NCI-H774 (cell line): Measurements from ENCODE around the gene CD47.

Source experiments
- DNase-seq: peaks from one replicate; lab custom pipeline; 2025; lab: John Stamatoyannopoulos, UW

Gene CD47

DNA sequence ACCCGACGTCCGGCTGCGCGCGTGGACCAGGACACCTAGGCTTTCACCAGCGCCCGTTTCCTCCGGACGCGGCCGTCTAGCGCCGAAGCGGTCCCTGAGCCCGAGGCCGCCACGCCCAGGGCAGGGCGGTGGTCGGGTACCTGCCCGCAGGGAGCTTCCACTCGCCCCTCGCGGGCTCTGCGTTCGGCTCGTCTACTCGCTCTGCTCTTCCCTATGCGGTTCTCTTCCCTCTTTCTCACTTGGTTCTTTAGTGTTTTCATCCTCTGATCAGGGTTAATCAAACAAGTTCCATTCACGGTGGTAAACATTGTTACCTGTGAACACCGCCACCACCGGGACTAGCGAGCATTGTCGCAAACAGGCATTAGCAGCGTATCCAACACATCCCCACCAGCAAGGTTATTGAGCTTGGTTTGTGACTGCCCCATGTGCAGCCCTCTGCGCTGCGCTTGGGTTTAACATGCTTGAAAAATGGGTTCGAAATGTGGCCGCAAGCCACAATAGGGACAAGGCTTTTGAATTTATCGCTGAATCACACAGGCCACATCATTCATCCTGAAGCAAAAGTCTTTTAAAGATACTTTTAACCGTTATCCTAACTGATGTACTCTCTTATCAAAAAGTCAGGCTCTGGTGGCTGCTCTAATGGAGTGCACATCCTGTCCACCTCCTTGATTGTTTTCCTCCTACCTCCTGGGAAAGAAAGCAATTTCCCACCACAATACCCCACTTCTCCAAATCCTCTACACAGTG, 843 bp upstream of the CD47 start:
- peak; percentile 0 for DNase-seq

DNA sequence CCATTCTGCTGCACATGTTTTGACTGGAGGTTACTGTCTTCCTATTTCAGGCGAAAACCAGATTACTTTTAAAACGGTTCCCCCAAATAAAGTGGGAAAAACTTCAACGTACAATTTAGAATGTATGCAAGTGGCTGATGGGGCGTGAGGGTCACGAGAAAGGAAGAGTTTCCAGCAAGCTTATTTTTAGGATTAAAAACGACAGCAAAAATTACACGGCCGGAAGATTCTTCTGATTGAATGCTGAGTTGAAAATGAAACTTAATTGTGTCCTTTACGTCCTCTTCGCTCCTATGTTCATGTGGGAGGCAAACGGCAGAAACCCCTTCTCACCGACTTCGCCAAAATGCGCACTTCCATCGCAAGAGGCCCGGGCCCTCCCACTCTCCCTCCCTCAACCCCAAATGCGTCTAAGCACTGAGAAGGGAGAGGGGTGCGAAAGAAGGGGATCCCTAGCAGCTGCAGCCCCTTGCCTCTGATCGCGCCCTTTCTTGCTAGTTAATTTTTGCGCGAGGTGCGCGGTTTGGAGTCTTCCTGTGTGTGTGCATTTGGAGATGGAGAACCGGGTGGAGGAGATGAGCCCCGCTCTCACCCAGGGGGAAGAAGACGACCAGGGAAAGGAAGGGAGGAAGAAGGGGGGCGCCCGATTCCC, 656 bp downstream of the CD47 start:
- peak; percentile 30 for DNase-seq

DNA sequence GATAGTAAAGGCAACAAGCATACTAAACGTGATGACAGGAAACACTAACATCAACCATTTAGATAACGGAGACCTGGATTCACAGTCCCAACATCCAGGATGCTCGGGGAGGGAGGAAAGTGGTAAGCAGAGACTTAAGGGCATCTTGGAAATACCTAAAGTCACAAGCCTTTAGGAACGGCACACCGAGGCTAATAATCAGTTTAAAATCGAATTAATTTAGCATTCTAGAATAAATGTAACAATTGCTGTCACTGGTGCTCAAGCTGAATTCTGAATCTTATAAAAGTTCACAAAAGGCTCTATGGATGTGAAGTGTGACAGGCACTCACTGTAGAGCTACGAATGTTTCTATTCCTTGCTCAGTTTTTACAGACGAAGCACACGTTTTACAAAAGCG, 1.3 kb downstream of the CD47 start:
- no peak for DNase-seq

DNA sequence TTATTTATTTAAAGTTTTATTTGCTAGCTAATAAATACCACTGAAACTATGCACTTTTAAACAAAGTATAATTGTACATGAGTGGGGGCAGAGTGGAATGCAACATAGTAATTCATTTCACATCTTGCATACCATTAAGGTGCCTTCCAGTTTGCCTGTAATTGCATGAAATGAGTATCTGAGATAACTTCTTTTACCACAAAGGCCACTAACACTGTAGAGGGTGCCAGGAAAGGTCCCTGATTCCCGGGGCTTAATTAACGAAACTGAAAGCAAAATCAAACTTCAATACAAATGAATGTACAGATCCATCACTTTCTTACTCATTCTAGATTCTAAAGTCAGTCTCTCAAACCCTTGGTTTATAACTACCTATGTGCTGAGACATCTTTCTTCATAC, 2.1 kb downstream of the CD47 start:
- no peak for DNase-seq

DNA sequence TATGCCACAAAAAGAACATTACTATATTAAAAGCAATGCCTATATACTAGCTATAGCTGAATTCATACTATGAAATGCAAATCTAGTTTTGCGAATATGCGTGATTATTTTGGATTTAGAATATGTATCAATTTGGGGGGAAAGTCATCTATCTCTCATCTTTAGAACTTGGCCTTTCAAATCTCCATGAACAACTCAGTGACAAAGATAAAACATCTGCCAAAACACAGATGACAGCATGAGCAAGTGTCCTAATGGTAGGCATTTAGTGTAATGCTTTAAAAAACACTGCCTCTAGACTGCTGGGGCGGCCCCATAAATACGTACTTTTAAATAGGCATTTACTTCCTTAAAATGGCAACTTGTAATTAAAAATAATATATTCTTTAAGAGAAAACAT, 2.7 kb downstream of the CD47 start:
- no peak for DNase-seq

DNA sequence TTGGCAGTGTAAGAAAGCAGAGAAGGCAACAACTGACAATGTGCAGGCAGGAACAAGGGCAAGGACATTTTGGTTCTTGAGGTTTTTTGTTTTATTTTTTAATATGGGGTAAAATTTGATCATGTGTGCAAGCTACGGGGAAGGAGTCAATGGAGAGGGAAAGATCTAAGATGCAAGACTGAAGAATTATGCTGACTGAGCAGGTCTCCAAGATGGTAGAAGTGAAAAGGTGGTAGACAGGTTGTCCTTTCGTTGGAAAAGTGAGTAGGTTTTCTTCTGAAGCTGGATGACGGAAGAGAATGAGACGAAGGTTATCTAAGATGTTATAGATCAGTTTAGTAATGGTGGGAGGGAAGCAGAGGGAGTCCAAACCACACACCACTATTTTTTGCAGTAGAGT, 4.2 kb downstream of the CD47 start:
- no peak for DNase-seq

DNA sequence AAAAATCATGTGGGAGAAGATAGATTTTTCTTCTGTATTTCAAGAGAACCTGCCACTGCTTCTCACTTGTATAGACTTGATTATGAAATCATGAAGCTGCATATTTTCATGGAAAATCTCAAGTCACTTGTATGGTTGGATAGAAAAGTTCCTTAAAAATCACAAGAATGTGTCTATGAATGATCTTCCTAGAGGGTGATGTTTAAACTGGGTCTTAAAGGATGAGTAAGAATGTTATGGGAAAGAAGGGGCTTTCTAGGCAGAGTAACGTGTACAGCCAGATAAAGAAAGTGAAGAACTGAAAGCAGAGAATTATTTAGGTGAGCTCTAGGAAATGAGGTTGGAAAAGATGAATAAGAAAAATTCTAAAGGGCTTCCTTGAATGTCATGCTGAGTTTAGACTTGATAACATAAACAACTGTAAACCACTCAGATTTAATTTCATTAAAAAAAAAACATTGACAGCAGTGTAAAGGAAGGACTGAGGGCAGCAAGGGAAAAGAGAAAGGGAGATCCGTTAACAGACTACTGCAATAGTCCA, 5.0 kb downstream of the CD47 start:
- no peak for DNase-seq

DNA sequence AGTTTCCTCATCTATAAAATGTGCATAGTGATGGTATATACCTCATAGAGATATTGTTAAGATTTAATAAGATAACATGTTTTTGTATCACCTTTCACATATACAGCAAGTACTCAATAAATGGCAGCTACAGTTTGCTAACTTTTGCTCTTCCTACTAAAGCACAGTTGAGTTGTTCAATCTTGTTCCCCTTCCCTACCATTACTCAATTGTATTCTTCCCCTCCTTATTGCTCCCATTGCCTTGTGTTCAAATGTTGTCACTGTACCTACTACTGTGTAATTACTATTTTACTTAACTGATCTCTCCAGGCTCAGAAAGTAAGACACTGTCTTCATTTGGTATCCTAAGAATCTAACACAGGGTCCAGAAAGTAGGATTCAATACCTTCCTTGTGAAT, 5.5 kb downstream of the CD47 start:
- DNase-seq = no peak

DNA sequence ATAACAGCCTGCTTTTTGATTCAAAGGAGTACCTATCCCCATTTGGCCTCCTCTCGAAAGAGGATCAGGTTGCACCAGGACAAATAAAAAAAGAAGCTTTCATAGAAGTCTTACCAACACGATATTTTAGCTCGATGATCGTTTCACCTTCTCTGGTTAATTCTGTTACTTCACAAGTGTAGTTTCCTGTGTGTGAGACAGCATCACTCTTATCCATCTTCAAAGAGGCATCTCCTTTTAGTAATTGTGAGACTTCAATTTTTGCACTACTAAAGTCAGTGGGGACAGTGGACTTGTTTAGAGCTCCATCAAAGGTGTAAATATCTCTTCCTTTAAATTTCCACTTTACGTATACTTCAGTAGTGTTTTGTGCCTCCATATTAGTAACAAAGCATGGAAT, 11.0 kb downstream of the CD47 start:
- no peak for DNase-seq

DNA sequence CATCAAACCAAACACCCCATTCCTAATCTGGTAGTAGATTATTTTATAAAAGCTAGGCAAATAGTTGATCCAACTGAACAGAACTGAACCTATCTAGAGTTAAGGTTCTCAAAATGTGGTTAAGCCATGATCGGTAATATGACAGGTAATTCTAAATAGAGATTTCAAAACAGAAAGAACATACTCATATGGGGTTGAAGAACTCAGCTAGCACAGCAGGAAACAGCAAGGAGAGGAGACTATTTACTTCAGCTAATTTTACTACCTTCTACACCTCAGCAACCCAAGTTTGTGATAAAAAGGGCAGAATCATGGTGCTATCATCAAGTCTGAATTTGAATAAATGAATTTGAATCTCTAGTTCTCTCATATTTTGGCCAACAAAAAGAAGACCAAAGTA, 11.8 kb downstream of the CD47 start:
- no peak for DNase-seq

DNA sequence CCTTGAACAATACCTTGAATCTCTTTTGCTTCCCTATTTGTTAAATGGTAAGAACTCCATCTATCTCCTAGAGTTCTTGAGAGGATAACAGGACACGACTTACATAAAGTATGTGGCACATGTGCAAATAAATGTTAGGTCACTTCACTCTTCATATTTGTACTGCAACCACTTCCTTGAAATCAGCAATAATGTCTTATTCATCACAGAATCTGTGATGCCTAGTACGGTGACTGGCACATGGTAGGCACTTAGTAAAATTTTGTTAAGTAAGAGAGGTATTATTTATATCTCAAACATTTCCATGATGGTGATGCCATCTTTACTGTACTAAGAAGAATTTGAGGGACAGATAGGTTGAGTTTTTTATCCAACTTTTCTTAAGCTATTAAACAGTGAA, 14.3 kb downstream of the CD47 start:
- no peak for DNase-seq

DNA sequence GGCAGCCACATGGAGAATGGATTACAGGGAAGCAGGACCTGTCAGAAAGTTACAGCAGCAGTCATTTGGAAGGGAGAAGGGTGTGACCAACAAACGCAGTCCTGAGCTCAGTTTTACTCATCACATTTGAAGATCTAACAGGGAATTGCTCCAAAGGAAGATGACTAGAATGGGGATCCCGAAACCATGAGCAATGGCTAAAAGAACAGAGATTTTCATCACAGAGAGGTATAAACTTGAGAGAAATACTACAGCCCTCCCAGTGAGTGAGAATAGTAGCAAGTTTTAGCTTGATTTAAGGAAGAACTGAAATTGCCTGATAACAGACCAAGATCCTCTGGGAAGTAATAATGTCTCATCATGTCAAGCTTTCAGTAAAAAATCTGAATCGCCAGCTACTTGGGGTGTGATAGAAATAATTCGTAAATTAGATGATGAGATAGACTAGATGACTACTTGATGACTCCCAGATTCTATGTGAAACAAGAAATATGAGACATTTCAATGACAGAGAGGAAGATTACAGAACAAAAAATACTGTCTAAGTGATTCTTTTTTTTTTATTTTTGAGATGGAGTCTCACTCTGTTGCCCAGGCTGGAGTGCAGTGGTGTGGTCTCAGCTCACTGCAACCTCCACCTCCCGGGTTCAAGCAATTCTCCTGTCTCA, 16.9 kb downstream of the CD47 start:
- no peak for DNase-seq

DNA sequence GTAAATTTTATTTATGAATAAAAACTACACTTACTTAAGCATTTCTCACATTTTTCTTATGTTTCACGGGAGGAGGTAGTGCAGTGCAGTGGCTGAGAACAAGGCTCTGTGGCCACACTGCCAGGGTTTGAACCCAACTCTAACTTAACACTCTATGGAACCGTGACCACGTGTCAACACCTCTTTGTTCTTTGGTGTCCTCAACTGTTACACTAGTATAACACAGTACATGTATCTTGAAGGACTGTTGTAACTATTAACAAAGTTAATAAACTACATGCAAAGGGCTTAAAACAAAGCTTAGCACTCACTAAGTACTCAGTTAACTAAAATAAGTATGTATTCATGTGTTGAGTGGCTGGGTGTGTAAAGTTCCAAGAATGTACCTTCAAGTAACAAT, 19.5 kb downstream of the CD47 start:
- DNase-seq = no peak

DNA sequence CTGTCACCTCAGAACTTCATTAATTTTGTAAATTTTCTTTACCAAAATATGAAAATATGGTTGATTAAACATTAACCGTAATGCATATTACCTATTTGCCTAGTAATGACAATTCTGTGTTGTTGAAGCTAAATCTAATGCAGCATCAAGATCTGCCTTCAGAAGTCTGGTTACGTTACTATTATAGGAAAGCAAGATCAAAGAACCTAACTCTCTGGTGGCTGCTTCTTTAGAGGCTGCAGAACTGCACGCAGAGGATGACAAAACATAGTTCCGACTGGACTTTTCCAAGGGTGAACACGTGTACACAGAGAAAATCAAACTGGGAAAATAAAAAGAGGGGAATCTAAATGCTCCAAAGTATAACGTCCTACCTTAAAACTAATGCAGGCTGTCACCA, 20.5 kb downstream of the CD47 start:
- no peak for DNase-seq

DNA sequence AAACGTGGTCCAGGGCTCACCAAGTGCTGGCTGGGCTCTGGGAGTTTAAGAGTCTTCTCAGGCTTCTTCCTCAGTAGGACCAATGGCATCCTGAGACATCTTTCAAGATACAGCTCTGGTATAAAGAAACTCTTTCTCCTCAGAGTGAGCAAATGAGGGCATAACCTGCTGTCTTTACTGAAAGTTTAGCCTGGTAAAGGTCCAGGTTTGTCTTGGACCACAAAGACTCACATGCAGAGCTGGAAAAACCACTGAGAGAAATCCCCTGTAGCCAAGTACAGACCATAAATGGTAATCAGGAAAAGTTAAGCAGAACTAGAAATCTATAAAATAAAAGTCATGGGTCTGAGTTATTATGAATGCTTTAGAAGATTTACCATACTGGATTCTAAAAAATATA, 23.1 kb downstream of the CD47 start:
- no peak for DNase-seq

DNA sequence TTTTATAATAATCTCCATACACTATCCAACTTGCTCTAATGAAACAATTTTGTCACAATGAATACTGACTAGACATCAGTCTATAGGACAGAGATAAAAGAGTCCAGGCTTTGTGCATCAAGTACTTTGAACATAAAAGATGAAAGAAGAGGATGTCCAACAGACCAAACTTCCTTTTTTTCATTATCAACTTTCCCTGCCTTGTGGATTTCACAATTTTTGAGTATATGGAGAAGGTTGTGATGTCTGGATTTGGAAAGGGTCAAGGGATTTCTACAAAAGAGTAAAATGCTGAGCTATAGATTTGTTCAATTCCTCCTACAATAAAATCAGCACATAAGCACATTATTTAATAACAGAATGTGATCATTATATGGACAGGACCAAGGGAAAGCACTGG, 25.7 kb downstream of the CD47 start:
- no peak for DNase-seq

DNA sequence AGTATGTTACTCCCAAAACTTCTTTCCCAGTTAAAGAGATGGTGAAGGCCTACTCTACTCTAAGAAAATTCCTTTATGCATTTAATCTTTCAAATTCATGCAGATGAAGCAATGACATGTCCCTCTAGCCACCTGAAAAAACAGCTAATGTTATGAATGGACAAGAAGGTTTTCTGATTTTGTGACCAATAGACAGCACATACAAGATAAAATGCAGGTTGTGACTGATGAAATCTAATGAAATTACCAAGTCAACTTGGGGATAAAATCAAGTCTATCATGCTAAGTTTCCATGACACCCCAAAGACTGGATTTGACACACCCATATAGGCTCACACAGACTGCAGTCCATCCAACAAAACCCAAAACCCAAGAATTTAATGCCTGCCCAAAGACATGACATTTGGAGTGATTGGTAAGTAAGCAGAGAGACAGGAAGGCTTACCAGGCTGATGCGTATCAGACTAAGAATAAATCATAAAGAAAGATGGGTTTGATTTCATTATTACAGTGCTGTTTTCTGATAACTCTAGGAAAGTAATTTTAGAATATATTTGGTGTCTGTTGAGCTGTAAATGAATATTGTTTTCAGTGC, 26.4 kb downstream of the CD47 start:
- DNase-seq = no peak

DNA sequence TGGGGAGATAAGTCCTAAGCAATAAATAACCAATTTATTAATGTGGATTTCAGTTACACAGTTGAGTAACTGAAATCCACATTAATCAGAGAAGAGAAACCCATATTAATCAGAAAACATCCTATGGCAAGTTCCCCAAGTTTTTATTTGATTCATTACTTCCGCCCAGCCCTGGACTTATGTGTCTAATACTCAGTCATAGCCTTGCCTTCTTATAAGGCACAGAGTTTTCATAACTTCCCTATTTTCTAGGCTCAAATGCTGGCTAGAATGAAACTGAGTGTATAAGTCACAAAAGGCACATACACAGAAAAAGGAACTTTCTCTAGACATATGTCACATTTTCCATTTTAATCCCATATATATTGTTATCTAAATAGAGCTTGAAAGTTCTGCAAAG, 28.8 kb downstream of the CD47 start:
- no peak for DNase-seq

DNA sequence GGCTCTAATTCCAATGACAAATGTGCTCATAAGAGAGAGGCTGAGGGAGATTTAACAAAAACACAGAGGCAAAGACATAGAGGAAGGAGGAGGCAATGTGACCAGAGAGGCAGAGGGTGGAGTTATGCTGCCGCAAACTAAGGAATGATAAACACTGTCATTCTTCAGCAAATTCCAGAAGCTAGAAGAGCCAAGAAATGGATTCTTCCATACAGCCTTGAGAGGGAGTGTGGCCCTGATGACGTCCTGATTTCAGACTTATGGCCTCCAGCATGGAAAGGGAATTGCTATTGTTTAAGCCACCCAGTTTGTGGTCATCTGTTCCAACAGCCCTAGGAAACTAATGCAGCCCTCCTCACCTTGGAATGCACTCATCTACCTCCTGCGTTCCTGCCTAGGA, 30.5 kb downstream of the CD47 start:
- DNase-seq = no peak

DNA sequence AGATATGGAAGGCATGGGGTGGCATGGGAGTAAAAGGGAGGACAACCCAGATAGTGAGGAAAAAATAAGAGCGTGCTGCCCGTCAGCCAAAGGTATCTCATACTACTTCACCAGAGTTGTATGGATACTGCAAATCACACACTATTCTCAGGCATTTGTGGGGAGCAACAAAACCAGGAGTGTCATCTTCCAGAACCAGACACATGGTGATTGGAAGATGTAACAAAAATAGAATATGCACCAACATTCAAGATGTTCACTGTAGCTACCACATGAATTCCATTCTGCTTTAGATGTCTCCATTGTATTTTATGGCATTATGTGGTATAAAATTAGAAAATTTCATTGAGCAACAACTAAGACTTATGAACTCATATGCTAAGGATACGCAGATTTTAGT, 34.9 kb downstream of the CD47 start:
- no peak for DNase-seq

DNA sequence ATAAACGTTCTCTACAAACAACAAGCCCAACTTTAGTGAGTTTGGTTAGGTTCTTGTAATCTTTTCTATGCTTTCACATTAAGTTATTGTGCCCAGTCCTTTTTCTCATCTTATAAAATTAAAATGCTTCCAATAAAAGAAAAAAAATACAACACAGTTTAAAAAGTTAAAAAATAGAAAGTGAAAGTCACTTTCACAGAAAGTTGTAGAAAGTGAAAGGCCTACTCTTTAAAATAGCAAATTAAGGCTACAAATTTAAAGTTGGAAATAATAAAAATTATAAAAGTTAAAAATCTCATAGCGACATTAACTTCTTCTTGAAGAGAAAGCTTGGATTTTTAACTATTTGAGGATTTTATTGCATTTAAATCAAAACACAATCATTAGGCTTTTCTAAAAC, 35.9 kb downstream of the CD47 start:
- DNase-seq = no peak

DNA sequence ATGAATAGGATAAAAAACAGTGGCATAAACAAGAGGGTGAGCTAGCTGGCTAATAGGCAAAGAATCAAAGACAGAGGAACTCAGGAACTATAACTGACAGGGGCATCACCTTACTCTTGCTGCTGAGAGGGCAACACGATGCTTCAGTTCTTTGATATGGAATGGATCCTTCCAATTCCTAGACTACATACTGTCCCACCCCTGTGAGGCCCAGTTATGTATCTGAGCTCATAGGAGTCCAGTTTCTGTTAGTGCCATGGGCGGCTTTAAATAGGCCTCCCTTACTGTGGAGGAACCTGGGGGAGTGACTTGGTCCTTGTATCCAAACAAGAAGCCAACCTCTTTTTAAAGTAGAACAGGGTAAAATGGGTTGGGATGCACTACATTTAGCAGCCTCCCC, 37.3 kb downstream of the CD47 start:
- DNase-seq = no peak

DNA sequence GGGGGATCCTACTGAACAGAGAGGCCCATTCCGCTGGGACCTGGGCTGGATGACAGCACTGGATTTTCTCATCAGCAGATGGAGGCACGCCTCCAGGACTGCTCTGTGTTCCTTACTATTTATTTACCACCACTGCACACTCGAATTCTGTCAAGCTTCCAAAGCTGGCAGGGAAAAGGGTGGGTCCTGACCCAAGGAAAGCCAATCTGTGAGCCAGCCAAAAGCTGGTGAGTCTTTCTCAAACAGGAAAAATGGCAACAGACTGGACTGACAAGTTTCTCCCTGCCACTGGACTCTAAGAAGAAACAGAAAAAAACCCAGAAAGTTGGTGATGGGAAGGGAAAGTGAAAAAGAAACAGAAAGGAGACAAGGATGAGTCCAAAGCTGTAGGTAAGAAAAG, 37.8 kb downstream of the CD47 start:
- no peak for DNase-seq
